GM06990 (cell line): ENCODE results near the gene ARHGAP40.

ENCODE experiments used
- DNase-seq: peaks from one replicate; pipeline ENCODE4 v3.0.0-alpha.2; 2011; ENCODE audit not compliant: insufficient read length; ENCODE audit errors: extremely low read depth
- H3K27me3 ChIP-seq: replicated peaks from 2 replicates; pipeline ENCODE4 v1.6.0; 2011; ENCODE audit warnings: low read length; ENCODE audit not compliant: control insufficient read depth, insufficient read depth
- H3K36me3 ChIP-seq: 2 replicates; pipeline ENCODE4 v1.5.1; 2011; ENCODE audit warnings: low read length; ENCODE audit not compliant: control insufficient read depth, insufficient read depth
- H3K4me3 ChIP-seq: replicated peaks from 2 replicates; pipeline ENCODE4 v1.5.1; 2011; ENCODE audit warnings: low read depth, mild to moderate bottlenecking, control low read depth, low read length
- CTCF ChIP-seq: IDR thresholded peaks from 2 replicates; pipeline ENCODE4 v1.5.1; 2011; ENCODE audit warnings: low read length, control low read depth, mild to moderate bottlenecking, inconsistent platforms; ENCODE audit not compliant: insufficient read depth, poor library complexity, severe bottlenecking

ARHGAP40 gene

DNA sequence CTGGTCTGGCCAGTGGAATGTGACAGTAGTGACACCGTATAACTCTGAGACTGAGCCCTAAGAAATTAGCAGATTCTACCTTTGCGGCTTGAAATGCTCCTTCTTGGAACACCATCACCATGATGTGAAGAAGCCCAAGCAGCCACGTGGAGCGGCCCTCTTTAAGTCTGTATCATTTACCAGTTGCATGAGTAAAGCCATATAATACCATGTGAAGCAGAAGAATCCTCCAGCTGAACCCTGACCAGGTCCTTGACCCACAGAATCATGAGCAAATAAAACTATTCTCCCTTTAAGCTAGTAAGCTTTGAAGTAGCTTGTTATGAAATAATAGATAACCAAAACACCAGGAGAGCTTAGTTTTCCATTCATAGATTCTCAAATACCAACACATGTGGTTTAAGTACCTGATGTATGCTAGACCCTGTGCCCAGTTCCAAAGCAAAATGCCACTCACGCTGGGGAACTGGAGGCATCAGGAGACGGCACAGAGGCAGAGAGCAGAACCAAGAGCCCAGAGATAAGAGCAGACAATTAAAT is 65.9 kb downstream of the ARHGAP40 start:
- no peak for DNase-seq
- no peak for TF ChIP-seq CTCF
- H3K27me3 ChIP-seq, result no peaks in the 10 kb centered on the region; the same call in 1 of the 2 replicates
- H3K4me3 ChIP-seq, result no peak overlapping the region
- no peaks in the 10 kb centered on the region for H3K36me3 ChIP-seq

GRCh38 chr20:38669688-38670087 is 68.1 kb downstream of the ARHGAP40 start:
- H3K4me3 ChIP-seq, result no peak overlapping the region
- H3K27me3 ChIP-seq, result no peaks in the 10 kb centered on the region; the same call in 1 of the 2 replicates
- no peak for TF ChIP-seq CTCF
- DNase-seq, result no peak
- H3K36me3 ChIP-seq, result no peaks in the 10 kb centered on the region

GRCh38 chr20:38670786-38671185 is 69.2 kb downstream of the ARHGAP40 start:
- DNase-seq, result no peak
- Histone ChIP-seq H3K4me3 (no peak overlapping the region), H3K36me3 (no peaks in the 10 kb centered on the region), H3K27me3 (no peaks in the 10 kb centered on the region; the same call in 1 of the 2 replicates)
- TF ChIP-seq CTCF, result no peak

- Histone ChIP-seq H3K36me3 (no peaks in the 10 kb centered on the region), H3K4me3 (no peak overlapping the region), H3K27me3 (no peaks in the 10 kb centered on the region; the same call in 1 of the 2 replicates)
- no peak for TF ChIP-seq CTCF
- no peak for DNase-seq
Measured at GRCh38 chr20:38671186-38671585, 69.6 kb downstream of the ARHGAP40 start.

DNA sequence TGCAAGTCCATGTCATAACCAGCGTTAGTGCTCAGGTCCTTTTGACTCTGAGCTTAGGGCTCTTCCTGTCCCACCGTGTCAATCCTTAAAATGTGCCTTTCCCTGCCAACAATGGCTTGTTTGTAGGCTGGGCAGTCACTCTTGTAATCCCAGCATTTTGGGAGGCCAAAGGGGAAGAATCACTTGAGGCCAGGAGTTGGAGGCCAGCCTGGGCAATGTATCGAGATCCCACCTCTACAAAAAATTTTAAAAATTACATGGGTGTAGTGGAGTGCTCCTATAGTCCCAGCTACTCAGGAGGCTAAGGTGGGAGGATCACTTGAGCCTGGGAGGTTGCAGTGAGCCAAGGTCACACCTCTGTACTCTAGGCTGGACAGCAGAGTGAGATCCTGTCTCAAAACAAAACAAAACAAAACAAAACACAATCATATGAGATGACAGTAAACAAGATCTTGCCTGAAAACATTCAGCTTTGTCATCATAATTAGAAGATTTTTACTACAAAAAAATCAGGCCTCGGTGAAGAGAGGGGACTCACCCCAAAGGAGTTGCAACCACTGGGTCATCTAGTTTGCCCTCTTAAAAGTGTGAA is 70.2 kb downstream of the ARHGAP40 start:
- H3K27me3 ChIP-seq, result no peaks in the 10 kb centered on the region; the same call in 1 of the 2 replicates
- TF ChIP-seq CTCF, result no peak
- no peak for DNase-seq

More for the DNA sequence above, 70.2 kb downstream of the ARHGAP40 start:
- H3K36me3 ChIP-seq, result no peaks in the 10 kb centered on the region
- H3K4me3 ChIP-seq, result no peak overlapping the region
